Neuron (in vitro differentiated cells): ENCODE results near the gene HIP1R.

ENCODE experiments used
- H2AFZ ChIP-seq: one replicate; pipeline ENCODE4 v1.6.1; 2013; ENCODE audit warnings: low read depth, mild to moderate bottlenecking, inconsistent platforms, low read length, moderate library complexity
- H3K27me3 ChIP-seq: one replicate; pipeline ENCODE4 v1.6.1; 2013; ENCODE audit warnings: low read length; ENCODE audit not compliant: insufficient read depth
- H3K36me3 ChIP-seq: one replicate; pipeline ENCODE4 v1.6.1; 2013; ENCODE audit warnings: low read length; ENCODE audit not compliant: insufficient read depth
- H3K4me1 ChIP-seq: one replicate; pipeline ENCODE4 v1.6.1; 2013; ENCODE audit warnings: low read length; ENCODE audit not compliant: insufficient read depth
- H3K4me3 ChIP-seq: 2 replicates; pipeline ENCODE4 v1.5.1; 2013; ENCODE audit warnings: mild to moderate bottlenecking, low read length, moderate library complexity
- H3K9me3 ChIP-seq: one replicate; pipeline ENCODE4 v1.6.1; 2013; ENCODE audit warnings: low read length

HIP1R gene

GRCh38 chr12:122847516-122847836 lies 12.2 kb downstream of the HIP1R start:
- Histone ChIP-seq H3K9me3 (no peaks in the 10 kb centered on the region), H3K4me3 (no peak overlapping the region)

GRCh38 chr12:122847921-122848421 lies 12.7 kb downstream of the HIP1R start:
- peaks cover 7% of the 10 kb centered on the region for H3K36me3 ChIP-seq
- no peak overlapping the region for H3K4me3 ChIP-seq
- H3K9me3 ChIP-seq: no peaks in the 10 kb centered on the region
- no peaks in the 10 kb centered on the region for H3K27me3 ChIP-seq
- H3K4me1 ChIP-seq: peaks cover 12% of the 10 kb centered on the region
- no peak overlapping the region for H2AFZ ChIP-seq

More at GRCh38 chr12:122847516-122847836, 12.2 kb downstream of the HIP1R start:
- H2AFZ ChIP-seq: no peak overlapping the region
- no peaks in the 10 kb centered on the region for H3K27me3 ChIP-seq
- H3K36me3 ChIP-seq: peaks cover 7% of the 10 kb centered on the region
- peaks cover 11% of the 10 kb centered on the region for H3K4me1 ChIP-seq

DNA sequence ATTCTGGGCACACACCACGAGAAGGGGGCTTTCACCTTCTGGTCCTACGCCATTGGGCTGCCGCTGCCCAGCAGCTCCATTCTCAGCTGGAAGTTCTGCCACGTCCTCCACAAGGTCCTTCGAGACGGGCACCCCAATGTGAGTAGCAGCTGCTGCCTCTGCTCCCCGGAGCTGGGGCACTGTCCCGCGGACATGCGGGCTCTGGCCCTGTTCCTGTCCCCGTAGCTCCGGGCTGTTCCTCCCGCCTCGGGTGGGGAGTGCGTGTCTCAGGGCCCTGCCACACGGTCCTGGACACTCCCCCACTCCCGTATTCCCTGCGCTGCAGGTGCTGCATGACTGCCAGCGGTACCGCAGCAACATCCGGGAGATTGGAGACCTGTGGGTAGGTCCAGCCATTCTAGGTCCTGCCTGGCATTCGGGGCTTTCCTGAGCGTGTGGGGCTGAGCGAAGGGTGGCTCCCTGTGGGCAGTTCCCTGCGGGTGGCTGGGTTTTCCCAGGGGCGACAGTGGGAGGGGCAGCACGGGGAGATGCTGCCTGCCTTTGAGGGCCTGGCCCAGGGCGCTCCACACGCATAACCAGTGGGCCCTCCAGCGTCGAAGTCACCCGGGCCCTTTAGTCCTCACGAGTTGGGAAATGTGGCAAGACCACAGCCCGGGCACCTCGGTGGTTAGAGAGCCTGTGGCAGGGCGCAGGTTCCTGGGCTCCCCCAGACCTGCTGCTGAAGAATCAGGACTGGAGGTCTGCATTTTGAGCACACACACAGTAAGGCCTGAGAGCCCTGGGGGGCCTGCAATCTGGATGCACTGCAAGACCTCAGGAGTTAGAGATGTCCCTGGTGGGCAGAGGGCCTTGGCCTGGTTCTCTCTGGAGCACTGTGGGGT lies 13.5 kb downstream of the HIP1R start:
- no peak overlapping the region for H3K4me3 ChIP-seq
- no peaks in the 10 kb centered on the region for H3K27me3 ChIP-seq
- H3K9me3 ChIP-seq: no peaks in the 10 kb centered on the region
- H3K4me1 ChIP-seq: peaks cover 11% of the 10 kb centered on the region
- H3K36me3 ChIP-seq: peaks cover 7% of the 10 kb centered on the region
- H2AFZ ChIP-seq: no peak overlapping the region

- Histone ChIP-seq H3K27me3 (no peaks in the 10 kb centered on the region), H3K4me1 (peaks cover 12% of the 10 kb centered on the region), H2AFZ (no peak overlapping the region), H3K4me3 (no peak overlapping the region), H3K36me3 (peaks cover 7% of the 10 kb centered on the region), H3K9me3 (no peaks in the 10 kb centered on the region)
Measured at GRCh38 chr12:122849352-122850047, 14.2 kb downstream of the HIP1R start.

- no peaks in the 10 kb centered on the region for H3K27me3 ChIP-seq
- no peak overlapping the region for H3K4me3 ChIP-seq
- H2AFZ ChIP-seq: no peak overlapping the region
- H3K4me1 ChIP-seq: peaks cover 12% of the 10 kb centered on the region
- no peaks in the 10 kb centered on the region for H3K9me3 ChIP-seq
- peaks cover 7% of the 10 kb centered on the region for H3K36me3 ChIP-seq
Measured at GRCh38 chr12:122850048-122850445, 14.8 kb downstream of the HIP1R start.

DNA sequence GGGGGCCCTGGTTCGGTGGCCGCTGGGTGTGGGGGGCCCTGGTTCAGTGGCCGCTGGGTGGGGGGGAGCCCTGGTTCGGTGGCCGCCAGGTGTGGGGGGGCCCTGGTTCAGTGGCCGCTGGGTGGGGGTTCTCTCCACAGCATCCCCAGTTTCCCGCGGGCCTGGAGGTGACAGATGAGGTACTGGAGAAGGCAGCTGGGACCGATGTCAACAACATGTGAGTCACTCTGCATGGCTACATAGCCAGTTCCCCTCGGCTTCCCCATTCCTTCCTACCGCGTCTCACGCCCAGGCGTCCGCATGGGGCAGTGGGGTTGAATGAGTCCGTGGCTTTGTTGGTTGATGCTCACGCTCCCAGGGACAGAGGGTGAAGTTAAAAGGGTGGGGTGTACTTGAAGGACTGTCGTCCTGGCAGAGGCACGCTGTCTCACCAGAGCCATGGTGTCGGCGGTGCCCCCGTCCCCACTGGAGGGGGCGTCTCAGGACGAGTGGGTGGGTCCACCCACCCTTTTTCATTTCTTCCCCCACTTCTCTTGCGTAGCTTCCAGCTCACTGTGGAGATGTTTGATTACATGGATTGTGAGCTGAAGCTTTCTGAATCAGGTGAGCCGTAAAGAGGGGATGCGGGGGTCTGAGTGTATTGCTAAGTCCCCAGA lies 15.6 kb downstream of the HIP1R start:
- no peaks in the 10 kb centered on the region for H3K27me3 ChIP-seq
- no peak overlapping the region for H2AFZ ChIP-seq
- peaks cover 7% of the 10 kb centered on the region for H3K36me3 ChIP-seq
- H3K4me1 ChIP-seq: peaks cover 12% of the 10 kb centered on the region
- H3K9me3 ChIP-seq: no peaks in the 10 kb centered on the region
- no peak overlapping the region for H3K4me3 ChIP-seq

- H2AFZ ChIP-seq: no peak overlapping the region
- no peaks in the 10 kb centered on the region for H3K27me3 ChIP-seq
- peaks cover 12% of the 10 kb centered on the region for H3K4me1 ChIP-seq
- H3K9me3 ChIP-seq: no peaks in the 10 kb centered on the region
- H3K4me3 ChIP-seq: no peak overlapping the region
- H3K36me3 ChIP-seq: peaks cover 12% of the 10 kb centered on the region
Measured at GRCh38 chr12:122851820-122852219, 16.6 kb downstream of the HIP1R start.

- Histone ChIP-seq H3K4me1 (peaks cover 12% of the 10 kb centered on the region), H3K9me3 (no peaks in the 10 kb centered on the region), H3K4me3 (no peak overlapping the region), H2AFZ (no peak overlapping the region), H3K36me3 (peaks cover 12% of the 10 kb centered on the region), H3K27me3 (no peaks in the 10 kb centered on the region)
Measured at GRCh38 chr12:122852336-122853275, 17.3 kb downstream of the HIP1R start.

DNA sequence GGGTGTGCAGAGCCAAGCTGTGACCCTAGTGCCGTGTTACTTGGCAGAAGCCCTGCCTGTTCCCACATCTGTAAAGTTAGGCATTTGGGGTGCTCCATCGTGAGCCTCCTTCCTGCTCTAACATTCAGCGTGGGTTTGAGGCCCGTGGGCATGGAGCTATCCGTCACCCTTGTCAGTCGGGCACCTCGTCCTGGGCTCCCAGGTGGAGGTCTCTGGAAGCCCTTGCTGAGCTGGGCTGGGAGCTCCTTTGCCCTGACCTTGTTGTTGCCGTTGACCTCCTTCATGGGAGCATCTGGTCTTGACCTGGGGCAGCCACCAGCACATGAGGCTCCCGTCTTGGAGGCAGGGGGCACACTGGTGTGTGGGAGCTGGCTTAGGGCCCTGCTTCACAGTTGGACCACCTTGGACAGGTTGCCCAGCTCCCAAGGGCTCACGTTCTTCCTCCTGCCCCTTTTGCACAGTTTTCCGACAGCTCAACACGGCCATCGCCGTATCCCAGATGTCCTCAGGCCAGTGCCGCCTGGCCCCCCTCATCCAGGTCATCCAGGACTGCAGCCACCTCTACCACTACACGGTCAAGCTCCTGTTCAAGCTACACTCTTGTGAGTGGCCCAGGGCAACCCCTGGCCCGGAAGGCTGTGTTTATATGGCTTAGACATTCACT lies 18.5 kb downstream of the HIP1R start:
- H2AFZ ChIP-seq: no peak overlapping the region
- H3K9me3 ChIP-seq: no peaks in the 10 kb centered on the region
- H3K4me3 ChIP-seq: no peak overlapping the region
- peaks cover 12% of the 10 kb centered on the region for H3K4me1 ChIP-seq
- peaks cover 15% of the 10 kb centered on the region for H3K36me3 ChIP-seq
- H3K27me3 ChIP-seq: no peaks in the 10 kb centered on the region

GRCh38 chr12:122854554-122854953 lies 19.3 kb downstream of the HIP1R start:
- Histone ChIP-seq H3K36me3 (peaks cover 15% of the 10 kb centered on the region), H3K9me3 (no peaks in the 10 kb centered on the region), H3K4me1 (peaks cover 12% of the 10 kb centered on the region), H3K4me3 (no peak overlapping the region), H2AFZ (no peak overlapping the region), H3K27me3 (no peaks in the 10 kb centered on the region)

GRCh38 chr12:122855071-122855829 lies 20.0 kb downstream of the HIP1R start:
- Histone ChIP-seq H3K9me3 (no peaks in the 10 kb centered on the region), H3K27me3 (no peaks in the 10 kb centered on the region), H3K4me1 (peaks cover 12% of the 10 kb centered on the region), H3K4me3 (no peak overlapping the region), H2AFZ (no peak overlapping the region), H3K36me3 (peaks cover 15% of the 10 kb centered on the region)
